Vagina (tissue), 2 donors: ENCODE measurements around the gene TRPM5.

Source experiments
- CTCF ChIP-seq, 3 experiments: fragments of 450-650 bp in 2 of 3; fragments of 200-600 bp in 1 of 3; sonication (generic) in 1 of 3; IDR thresholded peaks; one replicate each; pipeline ENCODE4 v1.5.1; 2017 to 2019; ENCODE audit warnings: antibody characterized with exemption in 3 of 3, mild to moderate bottlenecking in 2 of 3, moderate library complexity in 2 of 3
- POLR2A ChIP-seq, 2 donors: fragments of 450-650 bp; IDR thresholded peaks; one replicate each; pipeline ENCODE4 v1.6.1; 2017; ENCODE audit warnings: antibody characterized with exemption in 2 of 2, mild to moderate bottlenecking in 2 of 2, moderate library complexity in 2 of 2

- TF ChIP-seq POLR2A (IDR thresholded peaks at IDR 0.05) (no peak), CTCF (IDR thresholded peaks at IDR 0.05) (no peak)
These were observed 30.4 kb downstream of the TRPM5 start for GRCh38 chr11:2413742-2414579.
